Psoas muscle (tissue), 8 donors: Measurements from ENCODE around the gene RWDD1. TPM values are rescaled to one million over a fixed set of nuclear protein-coding genes. Genes with fewer than 3 reads are reported as not detected.

Source experiments
- ATAC-seq, 4 donors: fragments of 200-7000 bp; cut with Tn5 transposase; one replicate each; pipeline ENCODE4 v1.9.1; 2020; ENCODE audit warnings: moderate library complexity in 3 of 4, mild to moderate bottlenecking in 2 of 4
- DNase-seq, 2 donors: peaks; one replicate each; pipeline ENCODE4 v3.0.0-alpha.2; 2020
- H3K27ac ChIP-seq: fragments of 200-600 bp; one replicate; pipeline ENCODE4 v1.8.0; 2022
- H3K27me3 ChIP-seq, 3 donors: fragments of 200-600 bp in 1 of 3; one replicate each; pipeline versions ENCODE4 v1.6.1 to v1.8.0; 2013 to 2022; ENCODE audit warnings: low read length in 2 of 3, mild to moderate bottlenecking in 2 of 3, moderate library complexity in 1 of 3; ENCODE audit not compliant: insufficient read depth in 3 of 3
- H3K36me3 ChIP-seq, 2 donors: fragments of 200-600 bp in 1 of 2; one replicate each; pipeline versions ENCODE4 v1.6.1 to v1.8.0; 2013 to 2022; ENCODE audit warnings: low read depth in 1 of 2, mild to moderate bottlenecking in 1 of 2, moderate library complexity in 1 of 2; ENCODE audit not compliant: insufficient read depth in 1 of 2
- H3K4me1 ChIP-seq: fragments of 200-600 bp; one replicate; pipeline ENCODE4 v1.8.0; 2022
- H3K4me3 ChIP-seq: fragments of 200-600 bp; one replicate; pipeline ENCODE4 v1.8.0; 2022; ENCODE audit warnings: mild to moderate bottlenecking
- H3K9me3 ChIP-seq: fragments of 200-600 bp; one replicate; pipeline ENCODE4 v1.8.0; 2022
- CTCF ChIP-seq: fragments of 200-600 bp; IDR thresholded peaks from one replicate; pipeline ENCODE4 v1.8.0; 2022; ENCODE audit warnings: antibody characterized with exemption
- WGBS, 3 donors: extraction: QIAGEN DNeasy Blood & Tissue Kit; methylation state at CpG; one replicate each; pipeline versions ENCODE4 v1.1.6 to v1.1.7; 2013; 5-methylcytosine and 5-hydroxymethylcytosine counted together
- intact Hi-C, 2 donors: fragments of 100-400 bp; cut with DNase I; formaldehyde crosslinking; loops; one replicate each; pipeline versions ENCODE4 v1.11.0 to v1.14.2; 2022
- polyA plus RNA-seq, 3 donors: library from polyadenylated mRNA; stranded (reverse); fragments of 200-250 nt; gene quantifications; one replicate each; pipeline ENCODE4 v1.2.3, GENCODE V29; 2013
- total RNA-seq, 4 donors: library from RNA; stranded (reverse); fragmentation: NEBNext Ultra II Directional in 2 of 4; extraction: Animal tissue kit (Norgen Biotek cat#: 25700) in 2 of 4; gene quantifications; one replicate each; pipeline versions ENCODE4 v1.2.1 to v1.2.4, GENCODE V29; 2021 to 2023
- donor health status: healthy with polysubstance abuse.
- donor health status: DM: no; HTN: no; CAD: no; lungs with moderate emphysema.
- donor health status: Bipolar disorder and iron deficiency.
- donor health status: healthy.
- donor health status: DM: yes; HTN: yes; CAD: no.
- donor health status: DM: no; HTN: no; CAD: no.
- donor health status: DM: no; HTN: no; CAD: no.
- donor health status: DM: yes; HTN: yes; CAD: no.

RWDD1 gene
- total and polyA plus RNA-seq, 7 donors: 49.5 to 153 (median 71.4) TPM

DNA sequence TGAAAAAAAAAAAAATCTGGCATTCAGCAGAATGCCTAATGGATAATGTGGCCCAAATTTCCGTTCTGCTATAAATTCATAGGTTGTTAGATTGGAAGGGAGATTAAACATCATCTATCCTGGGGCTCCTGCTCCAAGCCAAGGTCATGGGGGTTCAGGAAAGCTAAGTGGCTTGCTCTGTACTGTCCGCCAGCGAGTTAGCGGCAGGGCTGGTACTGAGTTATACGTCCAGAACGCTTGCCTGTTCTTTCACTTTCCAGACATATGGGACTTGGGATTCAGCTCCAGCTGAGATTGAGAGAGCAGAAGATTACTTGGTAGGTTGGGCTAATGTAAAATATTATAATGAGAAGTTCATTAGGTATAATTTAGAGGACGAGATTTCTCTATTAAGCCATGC, 858 bp downstream of the RWDD1 start:
- H3K27ac ChIP-seq: peak overlapping the region; percentile 90
- intact Hi-C loops: loop anchor here in 1 of 2 donors (5.0 kb wide), 1 partner anchor 95 kb away; the partner anchor contains the start of gene ZUP1
- ATAC-seq: peak in 3 of 4 donors; percentile 24 to 53 (median 40)

GRCh38 chr6:116575227-116575626, 3.9 kb downstream of the RWDD1 start:
- intact Hi-C loops: no loop called here
- TF ChIP-seq CTCF: no peak
- 87 to 96% (median 91%) methylated on average over 2 of the region's 2 CpGs for WGBS, 3 donors
- no peaks in the 10 kb centered on the region for H3K9me3 ChIP-seq
- DNase-seq: no peak
- H3K4me3 ChIP-seq: no peak overlapping the region
- peaks cover 28% of the 10 kb centered on the region for H3K4me1 ChIP-seq
- no peak overlapping the region for H3K27ac ChIP-seq
- ATAC-seq: no peak
- H3K36me3 ChIP-seq: peaks cover 4 to 40% of the 10 kb centered on the region in 2 donors
- no peaks in the 10 kb centered on the region for H3K27me3 ChIP-seq

More for the DNA sequence above, 858 bp downstream of the RWDD1 start:
- DNase-seq: peak; percentile 18 to 59
- H3K27me3 ChIP-seq: no peaks in the 10 kb centered on the region
- peaks cover 4 to 27% of the 10 kb centered on the region in 2 donors for H3K36me3 ChIP-seq
- no peaks in the 10 kb centered on the region for H3K9me3 ChIP-seq
- no peak for TF ChIP-seq CTCF
- peak overlapping the region; percentile 87 for H3K4me3 ChIP-seq
- 0 to 2% (median 1%) methylated on average over 7 of the region's 7 CpGs for WGBS, 3 donors
- H3K4me1 ChIP-seq: peaks cover 28% of the 10 kb centered on the region

DNA sequence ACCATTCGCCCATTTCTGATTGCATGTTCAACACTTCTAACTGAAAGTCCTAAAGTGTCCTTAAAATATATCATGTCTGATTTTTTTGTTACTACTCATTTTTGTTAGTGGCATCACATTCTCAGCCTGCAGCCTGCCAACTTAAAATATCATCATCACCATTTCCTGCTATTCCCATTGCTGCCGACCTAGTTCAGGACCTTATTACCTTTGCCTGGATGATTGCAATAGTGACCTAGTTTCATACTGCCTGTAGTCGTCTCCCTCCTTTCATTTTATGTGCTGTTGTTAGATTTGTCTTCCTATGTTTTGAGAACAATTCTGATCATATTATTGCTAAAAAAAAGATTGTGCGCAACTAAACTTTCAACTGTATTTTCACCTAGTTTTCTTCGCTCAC, 6.2 kb downstream of the RWDD1 start:
- TF ChIP-seq CTCF: no peak
- Histone ChIP-seq H3K27ac (no peak overlapping the region), H3K4me3 (no peak overlapping the region), H3K27me3 (no peaks in the 10 kb centered on the region), H3K4me1 (peaks cover 25% of the 10 kb centered on the region), H3K9me3 (no peaks in the 10 kb centered on the region), H3K36me3 (peaks cover 4 to 54% of the 10 kb centered on the region in 2 donors)
- ATAC-seq: no peak
- intact Hi-C loops: no loop called here
- no peak for DNase-seq
- WGBS, 3 donors: 73 to 81% (median 75%) methylated on average over 5 of the region's 5 CpGs

GRCh38 chr6:116578335-116578734, 7.0 kb downstream of the RWDD1 start:
- peaks cover 4 to 62% of the 10 kb centered on the region in 2 donors for H3K36me3 ChIP-seq
- ATAC-seq (no peak), DNase-seq (no peak)
- no peak overlapping the region for H3K4me3 ChIP-seq
- H3K9me3 ChIP-seq: no peaks in the 10 kb centered on the region
- no peaks in the 10 kb centered on the region for H3K27me3 ChIP-seq
- no peak for TF ChIP-seq CTCF
- no peak overlapping the region for H3K27ac ChIP-seq
- intact Hi-C loops: no loop called here
- H3K4me1 ChIP-seq: peaks cover 16% of the 10 kb centered on the region

DNA sequence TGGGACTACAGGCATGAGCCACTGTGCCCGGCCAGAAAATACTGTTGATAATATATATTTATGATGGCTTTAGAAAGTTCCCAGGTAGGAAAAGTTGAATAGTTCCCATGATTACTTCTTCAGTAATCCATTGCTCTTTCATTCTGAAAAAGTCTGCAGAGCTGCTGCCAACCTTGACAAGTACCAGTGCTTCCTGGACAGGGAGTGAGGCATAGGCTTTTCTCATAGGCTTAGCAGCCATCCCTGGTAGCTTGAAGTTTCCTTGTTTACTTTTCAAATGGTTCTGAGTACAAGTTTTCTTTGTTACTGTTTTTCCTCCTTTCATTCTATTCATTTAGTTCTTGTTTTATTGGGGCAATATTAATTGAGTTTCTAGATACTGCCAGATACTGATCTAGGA, 7.8 kb downstream of the RWDD1 start:
- Histone ChIP-seq H3K36me3 (peaks cover 4 to 66% of the 10 kb centered on the region in 2 donors), H3K4me3 (no peak overlapping the region), H3K9me3 (no peaks in the 10 kb centered on the region), H3K4me1 (peaks cover 8% of the 10 kb centered on the region), H3K27ac (no peak overlapping the region), H3K27me3 (no peaks in the 10 kb centered on the region)
- ATAC-seq (no peak), DNase-seq (no peak)
- TF ChIP-seq CTCF: no peak
- intact Hi-C loops: no loop called here
- WGBS, 3 donors: 83 to 94% (median 85%) methylated on average over 1 of the region's 1 CpG
